ENCODE measurements around the gene CHRNB1.

CHRNB1 gene

GRCh38 chr17:7486181-7486580, 41.3 kb downstream of the CHRNB1 start:
- no peak for DNase-seq

- no peak for DNase-seq
Observed at GRCh38 chr17:7490144-7490543, 45.3 kb downstream of the CHRNB1 start.

DNA sequence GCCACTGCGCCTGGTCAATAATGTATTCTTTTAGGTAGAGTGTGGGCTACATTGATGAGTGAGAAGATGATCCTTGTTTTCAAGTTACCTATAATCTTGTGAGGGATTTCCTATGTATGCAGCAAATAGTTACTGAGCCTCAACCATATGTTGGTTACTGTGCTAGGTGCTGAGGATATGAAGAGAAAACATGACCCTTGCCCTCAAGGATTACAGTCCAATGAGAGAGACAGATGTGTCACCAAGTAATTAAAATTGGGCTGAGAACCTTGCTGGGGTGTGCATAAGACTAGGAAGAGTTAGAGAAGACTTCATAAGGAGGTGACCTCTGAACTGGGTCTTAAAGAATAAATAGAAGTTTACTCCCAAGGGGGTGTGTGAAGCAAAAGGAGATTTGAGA, 46.7 kb downstream of the CHRNB1 start:
- no peak for DNase-seq

DNA sequence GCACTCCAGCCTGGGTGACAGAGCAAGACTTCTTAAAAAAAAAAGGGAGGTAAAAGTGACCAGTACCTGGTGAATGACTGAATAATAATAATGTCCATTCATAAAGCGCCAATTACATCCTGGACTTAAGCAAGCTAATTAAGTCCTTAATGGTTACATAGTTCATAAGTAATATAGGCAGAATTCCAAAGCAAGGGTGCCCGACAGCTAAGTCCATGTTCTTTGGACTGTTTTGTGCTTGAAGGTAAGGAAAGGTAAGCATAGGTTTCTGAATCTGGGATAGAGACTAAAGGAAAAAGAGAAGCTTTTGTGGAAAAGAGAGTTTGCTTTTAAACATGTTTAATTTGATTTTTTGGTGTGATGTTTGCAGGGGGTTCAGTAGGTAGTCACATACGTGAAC, 49.1 kb downstream of the CHRNB1 start:
- DNase-seq: no peak

GRCh38 chr17:7495906-7496434, 51.1 kb downstream of the CHRNB1 start:
- DNase-seq: no peak

DNA sequence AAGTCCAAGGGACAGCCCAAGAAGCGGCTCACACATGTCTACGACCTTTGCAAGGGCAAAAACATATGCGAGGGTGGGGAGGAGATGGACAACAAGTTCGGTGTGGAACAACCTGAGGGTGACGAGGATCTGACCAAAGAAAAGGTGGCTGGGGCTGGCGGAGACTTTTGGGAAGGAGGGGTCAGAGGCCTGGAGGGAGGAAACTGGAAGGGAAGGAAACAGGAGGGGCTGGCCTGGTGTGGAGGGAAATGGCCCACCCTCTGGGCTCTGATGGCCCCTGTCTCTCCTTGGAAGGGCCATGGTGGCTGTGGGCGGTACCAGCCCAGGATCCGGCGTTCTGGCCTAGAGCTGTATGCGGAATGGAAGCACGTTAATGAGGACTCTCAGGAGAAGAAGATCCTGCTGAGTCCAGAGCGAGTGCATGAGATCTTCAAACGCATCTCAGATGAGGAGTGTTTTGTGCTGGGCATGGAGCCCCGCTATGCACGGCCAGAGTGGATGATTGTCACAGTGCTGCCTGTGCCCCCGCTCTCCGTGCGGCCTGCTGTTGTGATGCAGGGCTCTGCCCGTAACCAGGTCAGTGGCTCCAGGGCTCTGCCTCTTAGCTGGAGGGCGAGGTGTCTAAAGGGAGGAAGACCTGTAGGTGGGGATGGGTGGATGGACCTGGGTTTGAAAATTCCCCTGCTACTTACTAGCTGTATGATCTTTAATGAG, 51.8 kb downstream of the CHRNB1 start:
- DNase-seq: no peak

DNA sequence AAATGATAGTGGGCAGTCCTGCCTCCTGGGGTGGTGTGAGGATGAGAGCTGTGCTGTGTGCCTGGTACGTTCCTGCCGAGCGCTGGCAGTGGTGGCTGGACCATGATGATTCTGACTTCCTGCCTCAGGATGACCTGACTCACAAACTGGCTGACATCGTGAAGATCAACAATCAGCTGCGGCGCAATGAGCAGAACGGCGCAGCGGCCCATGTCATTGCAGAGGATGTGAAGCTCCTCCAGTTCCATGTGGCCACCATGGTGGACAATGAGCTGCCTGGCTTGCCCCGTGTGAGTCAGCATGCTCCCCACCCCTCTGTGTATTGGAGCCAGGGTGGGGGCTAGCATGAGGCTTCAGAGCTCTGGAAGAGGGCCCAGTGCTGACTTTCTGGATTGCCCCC, 52.4 kb downstream of the CHRNB1 start:
- no peak for DNase-seq

DNA sequence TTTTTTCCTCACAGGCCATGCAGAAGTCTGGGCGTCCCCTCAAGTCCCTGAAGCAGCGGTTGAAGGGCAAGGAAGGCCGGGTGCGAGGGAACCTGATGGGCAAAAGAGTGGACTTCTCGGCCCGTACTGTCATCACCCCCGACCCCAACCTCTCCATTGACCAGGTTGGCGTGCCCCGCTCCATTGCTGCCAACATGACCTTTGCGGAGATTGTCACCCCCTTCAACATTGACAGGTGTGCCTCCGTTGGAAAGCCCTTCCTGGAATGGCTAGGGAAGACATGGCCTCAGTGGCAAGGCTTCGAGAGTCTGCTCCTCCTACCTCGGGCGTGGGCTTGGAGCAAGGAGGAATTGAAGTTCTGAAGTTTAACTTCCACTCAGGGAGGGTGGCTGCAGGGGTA, 52.8 kb downstream of the CHRNB1 start:
- no peak for DNase-seq

GRCh38 chr17:7499161-7499560, 54.3 kb downstream of the CHRNB1 start:
- DNase-seq: no peak

DNA sequence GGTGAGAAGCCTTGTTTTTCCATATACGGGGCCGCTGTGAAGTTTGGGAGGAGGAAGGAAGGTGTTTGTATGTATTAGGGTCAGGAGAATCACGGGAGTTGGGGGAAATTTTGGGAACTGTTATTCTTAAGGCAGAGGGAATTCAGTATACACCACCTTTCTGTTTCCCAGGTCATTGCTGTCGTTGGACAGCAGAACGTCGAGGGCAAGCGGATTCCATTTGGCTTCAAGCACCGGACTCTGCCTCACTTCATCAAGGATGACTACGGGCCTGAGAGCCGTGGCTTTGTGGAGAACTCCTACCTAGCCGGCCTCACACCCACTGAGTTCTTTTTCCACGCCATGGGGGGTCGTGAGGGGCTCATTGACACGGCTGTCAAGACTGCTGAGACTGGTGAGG, 56.9 kb downstream of the CHRNB1 start:
- DNase-seq: no peak

GRCh38 chr17:7502171-7502847, 57.4 kb downstream of the CHRNB1 start:
- DNase-seq: no peak

DNA sequence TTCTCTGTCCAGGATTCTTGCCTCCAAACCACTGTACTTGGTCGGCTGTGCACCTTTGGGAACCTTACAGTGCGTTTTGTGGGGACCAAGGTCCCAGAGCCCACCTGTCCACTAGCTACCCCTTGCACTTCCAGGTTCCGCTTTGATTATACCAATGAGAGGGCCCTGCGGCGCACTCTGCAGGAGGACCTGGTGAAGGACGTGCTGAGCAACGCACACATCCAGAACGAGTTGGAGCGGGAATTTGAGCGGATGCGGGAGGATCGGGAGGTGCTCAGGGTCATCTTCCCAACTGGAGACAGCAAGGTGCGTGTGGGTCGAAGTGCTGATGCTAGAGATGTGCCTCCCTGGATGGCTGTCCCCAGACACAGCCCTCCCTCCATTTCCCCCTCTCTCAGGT, 58.1 kb downstream of the CHRNB1 start:
- no peak for DNase-seq

DNA sequence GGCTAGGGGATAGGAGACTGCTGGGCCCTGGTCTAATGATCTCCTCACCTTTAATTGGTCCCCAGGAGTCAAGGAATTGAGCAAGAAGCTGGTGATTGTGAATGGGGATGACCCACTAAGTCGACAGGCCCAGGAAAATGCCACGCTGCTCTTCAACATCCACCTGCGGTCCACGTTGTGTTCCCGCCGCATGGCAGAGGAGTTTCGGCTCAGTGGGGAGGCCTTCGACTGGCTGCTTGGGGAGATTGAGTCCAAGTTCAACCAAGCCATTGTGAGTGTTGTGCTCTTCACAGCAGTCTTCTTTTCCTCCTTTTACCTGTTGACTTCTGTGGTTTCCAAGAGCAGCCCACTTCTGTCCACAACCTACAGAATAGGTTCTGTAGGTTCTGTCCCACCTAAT, 58.7 kb downstream of the CHRNB1 start:
- no peak for DNase-seq
